HepG2 (cell line): ENCODE measurements around the gene KIAA1217. TPM values are rescaled to one million over a fixed set of nuclear protein-coding genes. Genes with fewer than 3 reads are reported as not detected.

Experiments
- ADNP ChIP-seq: sonication (generic); formaldehyde crosslinking; IDR thresholded peaks from 2 replicates; pipeline ENCODE4 v1.4.0; 2020; ENCODE audit warnings: missing genetic modification reagents
- ATM ChIP-seq: fragments of 450-650 bp; IDR thresholded peaks from 2 replicates; pipeline ENCODE4 v1.7.1; 2017; ENCODE audit warnings: mild to moderate bottlenecking, borderline replicate concordance
- DNMT1 ChIP-seq: sonication (generic); formaldehyde crosslinking; IDR thresholded peaks from 2 replicates; pipeline ENCODE4 v1.5.1; 2020; ENCODE audit warnings: mild to moderate bottlenecking, missing genetic modification reagents
- ERF ChIP-seq: IDR thresholded peaks from 2 replicates; pipeline ENCODE4 v1.6.1; 2018; ENCODE audit warnings: missing biosample characterization, missing genetic modification reagents
- FOSL1 ChIP-seq: sonication (generic); formaldehyde crosslinking; IDR thresholded peaks from 2 replicates; pipeline ENCODE4 v1.9.0; 2021; ENCODE audit warnings: missing genetic modification reagents, borderline replicate concordance
- FOXA3 ChIP-seq: IDR thresholded peaks from 2 replicates; pipeline ENCODE4 v1.6.1; 2016; ENCODE audit warnings: missing genetic modification reagents, missing compliant biosample characterization
- HMGA1 ChIP-seq: sonication (generic); formaldehyde crosslinking; conservative IDR thresholded peaks from 2 replicates; pipeline ENCODE4 v1.4.0; 2020; ENCODE audit warnings: missing genetic modification reagents
- NR2F6 ChIP-seq, 2 experiments: IDR thresholded peaks; 2 replicates each; pipeline ENCODE4 v1.6.1; 2016; ENCODE audit warnings: antibody characterized with exemption in 1 of 2, mild to moderate bottlenecking in 1 of 2
- PAWR ChIP-seq: sonication (generic); formaldehyde crosslinking; IDR thresholded peaks from 2 replicates; pipeline ENCODE4 v1.4.0; 2020; ENCODE audit warnings: missing genetic modification reagents, mild to moderate bottlenecking, borderline replicate concordance
- RBM22 ChIP-seq: fragments of 200-400 bp; formaldehyde crosslinking; optimal IDR thresholded peaks from 2 replicates; pipeline ENCODE3; 2017; ENCODE audit warnings: mild to moderate bottlenecking, low read length, moderate library complexity
- ZBTB25 ChIP-seq: IDR thresholded peaks from 2 replicates; pipeline ENCODE4 v1.6.1; 2018; ENCODE audit warnings: missing genetic modification reagents
- ZNF20 ChIP-seq: sonication (generic); formaldehyde crosslinking; IDR thresholded peaks from 2 replicates; pipeline ENCODE4 v1.4.0; 2020; ENCODE audit warnings: mild to moderate bottlenecking, moderate library complexity, missing genetic modification reagents
- ZNF256 ChIP-seq: sonication (generic); formaldehyde crosslinking; conservative IDR thresholded peaks from 2 replicates; pipeline ENCODE4 v1.4.0; 2020; ENCODE audit warnings: missing genetic modification reagents
- ZNF260 ChIP-seq: sonication (generic); formaldehyde crosslinking; IDR thresholded peaks from 2 replicates; pipeline ENCODE4 v1.4.0; 2020; ENCODE audit warnings: missing genetic modification reagents, low read depth, mild to moderate bottlenecking, borderline replicate concordance
- ZNF543 ChIP-seq: sonication (generic); formaldehyde crosslinking; IDR thresholded peaks from 2 replicates; pipeline ENCODE4 v1.4.0; 2020; ENCODE audit warnings: mild to moderate bottlenecking, missing genetic modification reagents
- ZNF773 ChIP-seq: sonication (generic); formaldehyde crosslinking; IDR thresholded peaks from 2 replicates; pipeline ENCODE4 v1.4.0; 2020; ENCODE audit warnings: missing genetic modification reagents, borderline replicate concordance
- ZNF792 ChIP-seq: IDR thresholded peaks from 2 replicates; pipeline ENCODE4 v1.6.1; 2016
- ZUFSP ChIP-seq: sonication (generic); formaldehyde crosslinking; IDR thresholded peaks from 2 replicates; pipeline ENCODE4 v1.9.0; 2021; ENCODE audit warnings: missing genetic modification reagents, mild to moderate bottlenecking, borderline replicate concordance
- polyA plus RNA-seq, 8 experiments: library from polyadenylated mRNA; depleted of rRNA in 3 of 8; stranded (reverse) in 7 of 8; unstranded in 1 of 8; fragments of >200 nt; fragmentation: Illumina TruSeq in 4 of 8; extraction: Trizol in 4 of 8; gene quantifications; 2 replicates each; pipeline versions ENCODE4 v1.2.1 to v1.2.3, GENCODE V29; 2011 to 2016; ENCODE audit warnings: low read depth in 4 of 8, missing spikeins in 1 of 8, mixed read lengths in 1 of 8; ENCODE audit not compliant: insufficient read depth in 1 of 8
- total RNA-seq, 5 experiments: library from RNA; depleted of rRNA; stranded (reverse); fragments of >200 nt; fragmentation: Illumina TruSeq; extraction: Trizol; gene quantifications; 2 replicates each; pipeline ENCODE4 v1.2.3, GENCODE V29; 2016; ENCODE audit warnings: low read depth in 1 of 5
- TF ChIP-seq, protein P1 (sequence below): sonication (generic); formaldehyde crosslinking; IDR thresholded peaks from 2 replicates; pipeline ENCODE4 v1.4.0; 2020; ENCODE audit warnings: missing genetic modification reagents; ENCODE audit errors: not compliant biosample characterization
- TF ChIP-seq, protein P2 (sequence below): sonication (generic); formaldehyde crosslinking; conservative IDR thresholded peaks from 2 replicates; pipeline ENCODE4 v1.8.0; 2022; ENCODE audit warnings: mild to moderate bottlenecking, moderate library complexity, missing genetic modification reagents
- TF ChIP-seq, protein P3 (sequence below): sonication (generic); formaldehyde crosslinking; IDR thresholded peaks from 2 replicates; pipeline ENCODE4 v1.4.0; 2020; ENCODE audit warnings: mild to moderate bottlenecking, missing genetic modification reagents

The KIAA1217 gene
- total and polyA plus RNA-seq, 2 of the 13 experiments (the other 11 are each of a cell fraction or from before 2014, with no cell fraction given) = 4.6 to 10.9 TPM

- TF ChIP-seq RBM22 (no peak), ERF (no peak), ZUFSP (CRISPR knock-in tag) (no peak), ADNP (CRISPR knock-in tag) (no peak), ZNF543 (no peak), ZNF256 (no peak), DNMT1 (CRISPR knock-in tag) (no peak), ZBTB25 (CRISPR knock-in tag) (no peak), ZNF773 (CRISPR knock-in tag) (no peak), ZNF792 (CRISPR knock-in tag) (no peak), PAWR (CRISPR knock-in tag) (no peak), FOSL1 (no peak), HMGA1 (CRISPR knock-in tag) (no peak), NR2F6 (IDR thresholded peaks at IDR 0.05) (peak; percentile 89), NR2F6 (CRISPR knock-in tag; IDR thresholded peaks at IDR 0.05) (peak; percentile 84), ZNF260 (CRISPR knock-in tag) (no peak), ZNF20 (CRISPR knock-in tag) (no peak), FOXA3 (CRISPR knock-in tag) (peak; percentile 58), ATM (no peak)
- TF ChIP-seq, protein P1, sequence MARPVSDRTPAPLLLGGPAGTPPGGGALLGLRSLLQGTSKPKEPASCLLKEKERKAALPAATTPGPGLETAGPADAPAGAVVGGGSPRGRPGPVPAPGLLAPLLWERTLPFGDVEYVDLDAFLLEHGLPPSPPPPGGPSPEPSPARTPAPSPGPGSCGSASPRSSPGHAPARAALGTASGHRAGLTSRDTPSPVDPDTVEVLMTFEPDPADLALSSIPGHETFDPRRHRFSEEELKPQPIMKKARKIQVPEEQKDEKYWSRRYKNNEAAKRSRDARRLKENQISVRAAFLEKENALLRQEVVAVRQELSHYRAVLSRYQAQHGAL = no peak
- TF ChIP-seq, protein P2, sequence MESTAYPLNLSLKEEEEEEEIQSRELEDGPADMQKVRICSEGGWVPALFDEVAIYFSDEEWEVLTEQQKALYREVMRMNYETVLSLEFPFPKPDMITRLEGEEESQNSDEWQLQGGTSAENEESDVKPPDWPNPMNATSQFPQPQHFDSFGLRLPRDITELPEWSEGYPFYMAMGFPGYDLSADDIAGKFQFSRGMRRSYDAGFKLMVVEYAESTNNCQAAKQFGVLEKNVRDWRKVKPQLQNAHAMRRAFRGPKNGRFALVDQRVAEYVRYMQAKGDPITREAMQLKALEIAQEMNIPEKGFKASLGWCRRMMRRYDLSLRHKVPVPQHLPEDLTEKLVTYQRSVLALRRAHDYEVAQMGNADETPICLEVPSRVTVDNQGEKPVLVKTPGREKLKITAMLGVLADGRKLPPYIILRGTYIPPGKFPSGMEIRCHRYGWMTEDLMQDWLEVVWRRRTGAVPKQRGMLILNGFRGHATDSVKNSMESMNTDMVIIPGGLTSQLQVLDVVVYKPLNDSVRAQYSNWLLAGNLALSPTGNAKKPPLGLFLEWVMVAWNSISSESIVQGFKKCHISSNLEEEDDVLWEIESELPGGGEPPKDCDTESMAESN = no peak
- TF ChIP-seq, protein P3, sequence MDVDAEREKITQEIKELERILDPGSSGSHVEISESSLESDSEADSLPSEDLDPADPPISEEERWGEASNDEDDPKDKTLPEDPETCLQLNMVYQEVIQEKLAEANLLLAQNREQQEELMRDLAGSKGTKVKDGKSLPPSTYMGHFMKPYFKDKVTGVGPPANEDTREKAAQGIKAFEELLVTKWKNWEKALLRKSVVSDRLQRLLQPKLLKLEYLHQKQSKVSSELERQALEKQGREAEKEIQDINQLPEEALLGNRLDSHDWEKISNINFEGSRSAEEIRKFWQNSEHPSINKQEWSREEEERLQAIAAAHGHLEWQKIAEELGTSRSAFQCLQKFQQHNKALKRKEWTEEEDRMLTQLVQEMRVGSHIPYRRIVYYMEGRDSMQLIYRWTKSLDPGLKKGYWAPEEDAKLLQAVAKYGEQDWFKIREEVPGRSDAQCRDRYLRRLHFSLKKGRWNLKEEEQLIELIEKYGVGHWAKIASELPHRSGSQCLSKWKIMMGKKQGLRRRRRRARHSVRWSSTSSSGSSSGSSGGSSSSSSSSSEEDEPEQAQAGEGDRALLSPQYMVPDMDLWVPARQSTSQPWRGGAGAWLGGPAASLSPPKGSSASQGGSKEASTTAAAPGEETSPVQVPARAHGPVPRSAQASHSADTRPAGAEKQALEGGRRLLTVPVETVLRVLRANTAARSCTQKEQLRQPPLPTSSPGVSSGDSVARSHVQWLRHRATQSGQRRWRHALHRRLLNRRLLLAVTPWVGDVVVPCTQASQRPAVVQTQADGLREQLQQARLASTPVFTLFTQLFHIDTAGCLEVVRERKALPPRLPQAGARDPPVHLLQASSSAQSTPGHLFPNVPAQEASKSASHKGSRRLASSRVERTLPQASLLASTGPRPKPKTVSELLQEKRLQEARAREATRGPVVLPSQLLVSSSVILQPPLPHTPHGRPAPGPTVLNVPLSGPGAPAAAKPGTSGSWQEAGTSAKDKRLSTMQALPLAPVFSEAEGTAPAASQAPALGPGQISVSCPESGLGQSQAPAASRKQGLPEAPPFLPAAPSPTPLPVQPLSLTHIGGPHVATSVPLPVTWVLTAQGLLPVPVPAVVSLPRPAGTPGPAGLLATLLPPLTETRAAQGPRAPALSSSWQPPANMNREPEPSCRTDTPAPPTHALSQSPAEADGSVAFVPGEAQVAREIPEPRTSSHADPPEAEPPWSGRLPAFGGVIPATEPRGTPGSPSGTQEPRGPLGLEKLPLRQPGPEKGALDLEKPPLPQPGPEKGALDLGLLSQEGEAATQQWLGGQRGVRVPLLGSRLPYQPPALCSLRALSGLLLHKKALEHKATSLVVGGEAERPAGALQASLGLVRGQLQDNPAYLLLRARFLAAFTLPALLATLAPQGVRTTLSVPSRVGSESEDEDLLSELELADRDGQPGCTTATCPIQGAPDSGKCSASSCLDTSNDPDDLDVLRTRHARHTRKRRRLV (CRISPR knock-in tag) = no peak
Measured at GRCh38 chr10:24237801-24238395, 29.0 kb downstream of the KIAA1217 start (continued).
